Central memory CD8-positive, alpha-beta T cell (primary cell): ENCODE data around the gene SCMH1.

Experiments used
- ATAC-seq: fragments of 150-1000 bp; cut with Tn5 transposase; replicated peaks from 2 replicates; pipeline ENCODE4 v1.10.0; 2022; ENCODE audit warnings: mild to moderate bottlenecking, moderate FRiP score, moderate number of reproducible peaks; ENCODE audit not compliant: poor library complexity, severe bottlenecking; ENCODE audit errors: extremely low read depth
- DNase-seq, 2 donors: peaks; one replicate each; pipeline ENCODE4 v3.0.0; 2021; ENCODE audit warnings: low spot score in 2 of 2
- H3K27ac Mint-ChIP-seq: one replicate; pipeline ENCODE4 v1.8.0; 2022; ENCODE audit warnings: low read depth, mild to moderate bottlenecking, moderate library complexity, mixed read lengths
- H3K27me3 Mint-ChIP-seq: one replicate; pipeline ENCODE4 v1.8.0; 2022; ENCODE audit warnings: mixed read lengths
- H3K36me3 Mint-ChIP-seq: one replicate; pipeline ENCODE4 v1.8.0; 2022; ENCODE audit warnings: mild to moderate bottlenecking, moderate library complexity, mixed read lengths; ENCODE audit not compliant: insufficient read depth
- H3K4me1 Mint-ChIP-seq: one replicate; pipeline ENCODE4 v1.8.0; 2022; ENCODE audit warnings: mixed read lengths
- H3K4me3 Mint-ChIP-seq: one replicate; pipeline ENCODE4 v1.8.0; 2022; ENCODE audit warnings: mild to moderate bottlenecking, moderate library complexity, mixed read lengths
- H3K9me3 Mint-ChIP-seq: one replicate; pipeline ENCODE4 v1.8.0; 2022; ENCODE audit warnings: mixed read lengths

The SCMH1 gene

GRCh38 chr1:40985875-40986274, 256.2 kb downstream of the SCMH1 start:
- DNase-seq (no peak), ATAC-seq (no peak)
- Mint-ChIP-seq H3K27ac (no peak overlapping the region), H3K9me3 (no peaks in the 10 kb centered on the region), H3K4me3 (no peak overlapping the region), H3K27me3 (no peaks in the 10 kb centered on the region), H3K4me1 (peaks cover 13% of the 10 kb centered on the region), H3K36me3 (peaks cover 55% of the 10 kb centered on the region)

GRCh38 chr1:40985161-40985560, 256.9 kb downstream of the SCMH1 start:
- peaks cover 20% of the 10 kb centered on the region for H3K4me1 Mint-ChIP-seq
- H3K36me3 Mint-ChIP-seq = peaks cover 54% of the 10 kb centered on the region
- no peak for ATAC-seq
- H3K27me3 Mint-ChIP-seq = no peaks in the 10 kb centered on the region
- DNase-seq = no peak
- no peaks in the 10 kb centered on the region for H3K9me3 Mint-ChIP-seq
- H3K4me3 Mint-ChIP-seq = no peak overlapping the region
- no peak overlapping the region for H3K27ac Mint-ChIP-seq

GRCh38 chr1:40984531-40984930, 257.6 kb downstream of the SCMH1 start:
- DNase-seq (no peak), ATAC-seq (no peak)
- H3K4me3 Mint-ChIP-seq = no peak overlapping the region
- no peak overlapping the region for H3K27ac Mint-ChIP-seq
- H3K9me3 Mint-ChIP-seq = no peaks in the 10 kb centered on the region
- H3K4me1 Mint-ChIP-seq = peaks cover 20% of the 10 kb centered on the region
- peaks cover 53% of the 10 kb centered on the region for H3K36me3 Mint-ChIP-seq
- H3K27me3 Mint-ChIP-seq = no peaks in the 10 kb centered on the region

DNA sequence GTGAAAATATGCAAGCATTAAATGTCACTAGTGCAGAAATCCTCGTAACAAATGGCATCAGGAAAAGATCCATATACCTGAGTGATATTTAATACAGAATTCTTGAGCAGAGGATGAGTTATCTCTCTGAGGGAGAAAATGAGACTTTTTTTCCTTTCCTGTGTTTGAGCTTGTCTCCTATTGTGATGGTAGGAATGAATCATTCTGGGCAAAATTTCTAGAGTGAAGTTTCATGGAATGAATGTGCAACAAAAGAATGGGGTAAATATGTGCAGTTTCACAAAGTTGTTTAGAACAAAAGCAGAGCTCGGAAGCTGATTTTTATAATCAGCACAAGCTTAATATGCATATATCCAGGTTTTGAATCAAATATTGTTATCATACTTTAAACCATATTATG, 258.0 kb downstream of the SCMH1 start:
- Mint-ChIP-seq H3K4me1 (peaks cover 20% of the 10 kb centered on the region), H3K27ac (no peak overlapping the region), H3K27me3 (no peaks in the 10 kb centered on the region), H3K4me3 (no peak overlapping the region), H3K9me3 (no peaks in the 10 kb centered on the region), H3K36me3 (peaks cover 49% of the 10 kb centered on the region)
- no peak for ATAC-seq
- DNase-seq = no peak

DNA sequence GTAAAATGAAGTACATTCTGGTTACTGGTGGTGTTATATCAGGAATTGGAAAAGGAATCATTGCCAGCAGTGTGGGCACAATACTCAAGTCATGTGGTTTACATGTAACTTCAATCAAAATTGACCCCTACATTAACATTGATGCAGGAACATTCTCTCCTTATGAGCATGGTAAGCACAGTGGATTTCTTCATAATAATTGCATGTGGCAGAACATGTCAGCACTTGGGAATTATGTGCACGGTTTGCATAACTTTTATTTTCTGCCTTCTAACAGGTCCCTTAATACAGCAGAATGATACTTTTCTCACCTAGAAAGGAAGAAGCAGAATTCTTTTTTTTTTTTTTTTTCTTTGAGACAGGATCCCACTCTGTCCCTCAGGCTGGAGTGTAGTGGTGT, 258.8 kb downstream of the SCMH1 start:
- H3K9me3 Mint-ChIP-seq = no peaks in the 10 kb centered on the region
- no peak overlapping the region for H3K4me3 Mint-ChIP-seq
- H3K4me1 Mint-ChIP-seq = peaks cover 20% of the 10 kb centered on the region
- H3K36me3 Mint-ChIP-seq = peaks cover 43% of the 10 kb centered on the region
- DNase-seq = no peak
- ATAC-seq = no peak
- no peak overlapping the region for H3K27ac Mint-ChIP-seq
- no peaks in the 10 kb centered on the region for H3K27me3 Mint-ChIP-seq

- Mint-ChIP-seq H3K36me3 (peaks cover 44% of the 10 kb centered on the region), H3K27ac (no peak overlapping the region)
These were observed 259.4 kb downstream of the SCMH1 start for GRCh38 chr1:40982721-40983120.

GRCh38 chr1:40981691-40982448, 260.2 kb downstream of the SCMH1 start:
- ATAC-seq (no peak), DNase-seq (no peak)
- H3K36me3 Mint-ChIP-seq = peaks cover 36% of the 10 kb centered on the region
- peak overlapping the region; percentile 14 for H3K4me3 Mint-ChIP-seq
- H3K9me3 Mint-ChIP-seq = no peaks in the 10 kb centered on the region
- peaks cover 20% of the 10 kb centered on the region for H3K4me1 Mint-ChIP-seq
- peak overlapping the region; percentile 89 for H3K27ac Mint-ChIP-seq
- no peaks in the 10 kb centered on the region for H3K27me3 Mint-ChIP-seq

More at GRCh38 chr1:40982721-40983120, 259.4 kb downstream of the SCMH1 start:
- no peaks in the 10 kb centered on the region for H3K9me3 Mint-ChIP-seq
- H3K4me3 Mint-ChIP-seq = no peak overlapping the region
- H3K4me1 Mint-ChIP-seq = peaks cover 20% of the 10 kb centered on the region
- ATAC-seq = no peak
- no peaks in the 10 kb centered on the region for H3K27me3 Mint-ChIP-seq
- no peak for DNase-seq

- Mint-ChIP-seq H3K36me3 (peaks cover 30% of the 10 kb centered on the region), H3K4me1 (peaks cover 20% of the 10 kb centered on the region), H3K27ac (peak overlapping the region; percentile 89), H3K9me3 (no peaks in the 10 kb centered on the region), H3K27me3 (no peaks in the 10 kb centered on the region), H3K4me3 (peak overlapping the region; percentile 78)
- ATAC-seq (peak; percentile 69), DNase-seq (peak; percentile 63 to 78)
These were observed 261.5 kb downstream of the SCMH1 start for GRCh38 chr1:40980453-40981121.

DNA sequence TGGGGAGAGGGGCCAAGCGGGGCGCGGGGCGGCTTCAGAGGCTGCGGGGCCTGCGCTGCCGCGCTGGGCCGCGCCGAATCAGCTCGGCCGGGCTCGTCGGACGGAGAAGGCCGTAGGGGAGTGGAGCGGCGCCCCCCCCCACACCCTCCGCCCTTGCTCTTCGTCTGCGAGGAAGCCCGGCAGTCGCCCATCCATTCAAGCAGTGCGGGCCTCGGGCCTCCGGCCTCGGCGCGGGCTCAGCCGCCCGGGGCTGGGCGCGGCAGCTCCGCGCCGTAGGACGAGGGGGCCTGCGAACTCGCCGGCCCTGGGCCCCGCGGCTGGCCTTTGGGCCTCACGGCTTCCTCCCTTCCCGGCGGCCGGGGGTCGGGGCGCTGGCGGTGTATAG, 262.0 kb downstream of the SCMH1 start:
- Mint-ChIP-seq H3K4me3 (peak overlapping the region; percentile 78), H3K27me3 (no peaks in the 10 kb centered on the region), H3K9me3 (no peaks in the 10 kb centered on the region), H3K27ac (peak overlapping the region; percentile 89), H3K36me3 (peaks cover 27% of the 10 kb centered on the region), H3K4me1 (peaks cover 20% of the 10 kb centered on the region)
- DNase-seq = no peak
- peak; percentile 25 for ATAC-seq

DNA sequence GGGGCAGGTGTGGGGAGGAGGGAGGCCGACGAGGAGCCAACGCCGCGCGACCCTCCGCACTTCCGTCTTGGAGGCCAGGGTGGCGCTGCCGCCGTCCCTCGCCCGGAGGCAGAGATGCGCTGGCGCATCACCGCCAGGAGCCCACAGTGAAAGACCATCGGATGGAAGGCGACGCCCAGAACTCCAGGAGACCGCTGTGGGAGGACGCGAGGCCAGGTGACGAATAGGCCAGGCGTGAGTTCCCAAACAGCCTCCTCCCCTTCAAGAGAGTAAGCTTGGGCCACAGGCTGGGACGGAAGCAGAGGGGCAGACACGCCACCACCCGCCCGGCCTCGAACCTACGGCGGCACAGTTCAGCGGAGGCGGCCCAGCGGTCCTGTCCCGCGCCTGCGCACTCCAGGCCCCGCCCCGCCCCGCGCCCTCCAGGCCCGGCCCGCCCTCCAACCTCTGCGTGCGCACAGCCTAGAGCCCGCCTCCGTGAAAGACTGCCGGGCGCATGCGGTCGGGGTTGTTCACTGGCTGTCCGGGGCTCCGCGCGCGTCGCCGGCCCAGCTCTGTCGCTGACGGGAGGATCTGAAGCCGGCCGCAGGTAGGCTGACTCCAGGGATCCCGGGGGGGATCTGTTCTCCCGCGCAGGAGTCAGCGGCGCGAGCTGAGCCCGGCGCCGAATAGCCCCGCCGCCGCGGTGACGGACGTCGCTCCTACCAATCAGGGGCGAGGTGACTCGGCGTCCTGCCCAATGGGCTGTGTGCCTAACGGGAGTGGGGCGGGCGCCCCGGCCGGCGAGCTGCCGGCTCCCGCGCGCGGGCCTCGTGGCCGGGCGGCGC, 262.7 kb downstream of the SCMH1 start, which contains the start of gene CTPS1:
CTPS1 (plus strand) TSS at position 456 of the 827 bp plus-strand sequence. CDS start 3,595 bp downstream, outside the sequence.
- Mint-ChIP-seq H3K27me3 (no peaks in the 10 kb centered on the region), H3K9me3 (no peaks in the 10 kb centered on the region), H3K27ac (peak within 1 kb of the TSS; percentile 89), H3K36me3 (peaks cover 24% of the 10 kb centered on the region), H3K4me1 (peaks cover 20% of the 10 kb centered on the region), H3K4me3 (peak within 1 kb of the TSS; percentile 78)
- DNase-seq (peak; percentile 90 to 92), ATAC-seq (peak; percentile 81)

DNA sequence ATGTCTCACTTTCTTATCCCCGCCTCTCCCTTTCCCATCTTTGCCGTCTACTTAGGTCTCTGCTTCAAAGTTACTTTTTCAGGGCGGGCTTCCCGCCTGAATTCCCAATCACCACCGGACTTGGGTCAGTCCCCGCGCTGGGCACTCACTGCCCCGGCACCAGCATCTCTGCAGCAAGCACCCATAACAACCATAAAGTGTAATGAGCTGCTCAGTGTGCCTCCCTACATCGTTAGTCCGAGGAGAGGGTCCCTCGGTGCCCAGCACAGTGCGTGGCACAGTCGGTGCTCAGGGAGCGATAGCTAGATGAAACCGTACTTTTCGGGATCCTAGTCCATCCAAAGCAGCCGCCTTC, 263.2 kb downstream of the SCMH1 start:
- Mint-ChIP-seq H3K27ac (peak overlapping the region; percentile 89), H3K4me3 (peak overlapping the region; percentile 78), H3K9me3 (no peaks in the 10 kb centered on the region), H3K36me3 (peaks cover 20% of the 10 kb centered on the region), H3K4me1 (peaks cover 20% of the 10 kb centered on the region), H3K27me3 (no peaks in the 10 kb centered on the region)
- DNase-seq (peak in 1 of 2 donors; percentile 19), ATAC-seq (no peak)

DNA sequence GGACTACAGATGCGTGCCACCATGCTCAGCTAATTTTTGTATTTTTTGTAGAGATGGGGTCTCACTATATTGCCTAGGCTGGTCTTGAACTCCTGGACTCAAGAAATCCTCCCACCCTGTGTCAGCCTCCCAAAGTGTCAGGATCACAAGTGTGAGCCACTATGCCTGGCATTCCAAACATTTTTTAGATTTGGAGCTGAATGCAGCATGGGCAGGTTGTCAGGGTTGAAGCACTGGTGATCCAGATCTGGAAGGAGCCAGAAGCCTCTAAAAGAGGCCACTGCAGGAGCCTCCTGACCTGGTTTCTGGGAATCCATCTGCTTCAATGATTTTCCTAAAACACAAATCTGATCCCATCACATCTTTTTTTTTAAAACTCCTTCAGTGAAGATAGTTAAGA, 264.4 kb downstream of the SCMH1 start:
- Mint-ChIP-seq H3K36me3 (peaks cover 17% of the 10 kb centered on the region), H3K27me3 (no peaks in the 10 kb centered on the region), H3K4me3 (no peak overlapping the region), H3K9me3 (no peaks in the 10 kb centered on the region), H3K4me1 (peaks cover 20% of the 10 kb centered on the region), H3K27ac (no peak overlapping the region)
- DNase-seq = no peak
- ATAC-seq = no peak
